Fibroblast of mammary gland (primary cell): ENCODE results near the gene PTPRN2.

ENCODE experiments used
- DNase-seq: peaks from one replicate; pipeline ENCODE4 v3.0.0-alpha.2; 2010; ENCODE audit warnings: low read depth
- H3K4me3 ChIP-seq: 2 replicates; pipeline ENCODE4 v1.5.1; 2011; ENCODE audit warnings: low read depth, mild to moderate bottlenecking, low read length, moderate library complexity; ENCODE audit not compliant: control insufficient read depth
- CTCF ChIP-seq: conservative IDR thresholded peaks from 2 replicates; pipeline ENCODE4 v1.5.1; 2011; ENCODE audit warnings: low read depth, low read length, inconsistent platforms; ENCODE audit not compliant: control insufficient read depth, insufficient read depth

PTPRN2 gene

GRCh38 chr7:157604661-157605381 is 982.8 kb downstream of the PTPRN2 start:
- TF ChIP-seq CTCF = no peak
- H3K4me3 ChIP-seq = no peak overlapping the region
- no peak for DNase-seq

GRCh38 chr7:157603716-157604115 is 983.9 kb downstream of the PTPRN2 start:
- TF ChIP-seq CTCF = no peak
- DNase-seq = no peak
- no peak overlapping the region for H3K4me3 ChIP-seq

- no peak for TF ChIP-seq CTCF
- H3K4me3 ChIP-seq = no peak overlapping the region
- no peak for DNase-seq
Observed at GRCh38 chr7:157603005-157603404, 984.6 kb downstream of the PTPRN2 start.

- TF ChIP-seq CTCF = no peak
- H3K4me3 ChIP-seq = no peak overlapping the region
- no peak for DNase-seq
Observed at GRCh38 chr7:157602581-157602980, 985.0 kb downstream of the PTPRN2 start.

GRCh38 chr7:157602156-157602555 is 985.5 kb downstream of the PTPRN2 start:
- DNase-seq = no peak
- no peak for TF ChIP-seq CTCF
- H3K4me3 ChIP-seq = no peak overlapping the region

GRCh38 chr7:157601530-157601929 is 986.1 kb downstream of the PTPRN2 start:
- no peak for DNase-seq
- no peak overlapping the region for H3K4me3 ChIP-seq
- no peak for TF ChIP-seq CTCF
